Activated CD8-positive, alpha-beta memory T cell treated with anti-CD3 and anti-CD28 coated beads for 4 hours (primary cell): ENCODE results near the gene VWA3B.

Experiments used
- DNase-seq, 2 donors: peaks; one replicate each; pipeline ENCODE4 v3.0.0-alpha.2; 2020; ENCODE audit warnings: low read depth in 2 of 2

VWA3B gene

DNA sequence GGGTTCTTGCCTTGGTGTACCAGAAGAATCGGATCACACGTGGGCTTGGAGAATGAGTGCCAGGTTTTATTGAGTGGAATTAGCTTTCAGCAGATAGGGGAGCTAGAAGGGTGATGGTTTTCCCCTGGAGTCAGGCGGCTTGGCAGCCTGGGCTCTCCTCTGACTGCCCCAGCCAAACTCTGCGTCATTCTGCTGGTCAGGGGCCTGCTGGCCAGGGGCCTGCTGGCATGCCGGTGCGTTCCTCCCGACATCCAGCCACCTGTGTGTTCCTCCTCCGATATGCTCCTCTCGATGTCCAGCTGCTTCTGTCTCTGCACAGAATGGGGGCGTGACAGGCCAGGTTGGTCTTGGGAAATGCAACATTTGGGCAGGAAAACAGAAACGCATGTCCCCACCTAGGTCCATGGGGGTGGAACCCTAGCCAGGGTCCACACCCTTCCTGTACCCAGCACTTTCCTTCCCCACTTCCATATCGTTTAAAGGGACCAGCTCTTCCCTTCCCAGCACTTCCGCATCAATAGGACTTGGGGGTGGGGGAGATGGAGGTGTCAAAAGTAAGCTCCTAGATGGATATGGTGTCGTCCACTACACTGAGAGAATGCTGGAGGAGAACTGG is 85.3 kb downstream of the VWA3B start:
- no peak for DNase-seq

DNA sequence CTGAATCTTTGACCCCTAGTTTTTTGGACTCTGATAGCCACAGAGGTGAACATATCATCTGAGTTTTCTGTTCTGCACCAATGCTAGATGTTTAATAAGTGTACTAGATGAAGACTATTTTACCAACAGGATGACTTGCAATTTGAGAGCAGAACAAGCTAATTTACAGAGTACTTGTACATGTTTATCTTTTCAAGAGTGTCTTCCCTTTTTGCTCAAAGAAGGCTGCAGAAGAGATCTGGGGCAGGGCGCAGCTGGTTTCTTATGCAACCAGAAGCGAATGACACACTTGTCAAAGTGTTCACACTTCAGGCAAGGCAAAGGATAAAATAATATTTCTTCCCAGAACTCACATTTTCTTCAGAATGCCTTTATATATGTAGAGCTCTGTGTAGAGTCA is 86.0 kb downstream of the VWA3B start:
- DNase-seq = no peak

DNA sequence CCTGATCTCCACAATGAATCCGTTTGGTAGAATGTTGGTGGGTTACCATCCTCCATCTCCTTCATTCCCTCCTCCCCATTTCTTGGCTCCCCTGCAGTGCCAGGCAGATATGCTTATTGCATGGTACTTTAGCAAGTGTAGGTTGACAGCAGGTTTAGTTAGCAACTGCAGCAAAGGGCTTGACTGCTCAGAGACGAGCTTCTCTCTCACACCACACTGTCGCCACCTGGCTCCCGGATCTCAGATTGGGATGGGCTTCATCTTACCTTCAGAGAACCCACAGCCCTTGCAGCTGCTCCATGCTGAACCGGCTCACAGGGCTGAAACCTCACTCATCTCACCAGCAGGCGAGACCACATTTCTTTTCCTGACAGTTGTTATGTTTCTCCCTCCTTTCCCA is 88.8 kb downstream of the VWA3B start:
- DNase-seq = no peak

DNA sequence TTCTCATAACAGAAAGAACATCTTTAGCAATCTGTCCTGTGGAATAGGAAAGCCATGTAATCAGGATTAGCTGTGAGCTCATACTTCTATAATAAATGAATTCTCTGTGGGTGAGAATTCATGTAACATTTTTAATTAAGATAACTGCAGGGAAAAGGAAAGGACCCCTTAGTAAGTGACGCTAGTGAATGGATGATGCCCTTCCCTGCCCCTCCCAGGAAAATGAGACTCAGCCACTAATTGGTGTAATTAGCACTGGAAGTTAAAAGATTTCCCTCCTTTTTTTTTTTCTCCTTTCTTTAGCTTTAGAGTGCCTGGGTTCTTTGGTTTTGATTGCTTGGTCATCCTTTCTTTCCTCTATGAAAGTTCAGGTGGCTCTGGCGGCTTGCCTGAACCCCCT is 90.3 kb downstream of the VWA3B start:
- DNase-seq = no peak

DNA sequence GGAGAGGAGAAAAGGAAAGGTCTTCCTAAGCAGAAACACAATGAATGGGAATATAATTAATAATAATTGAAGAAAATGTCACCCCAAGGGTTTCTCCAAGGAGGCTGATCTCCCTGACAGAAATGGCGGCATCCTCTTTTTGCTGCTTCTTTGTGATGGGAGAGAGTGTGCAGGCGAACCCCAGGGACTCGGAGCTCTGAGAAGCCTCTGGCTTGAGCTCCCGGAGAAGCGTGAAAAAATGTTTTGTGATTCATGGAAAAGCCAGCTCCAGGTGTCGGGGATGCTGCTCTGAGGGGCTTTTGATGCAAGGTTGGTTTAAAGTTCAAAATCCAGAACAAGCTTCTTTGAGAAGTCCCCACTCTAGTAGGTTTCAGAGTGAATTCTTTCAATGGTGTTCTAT is 91.0 kb downstream of the VWA3B start:
- no peak for DNase-seq

DNA sequence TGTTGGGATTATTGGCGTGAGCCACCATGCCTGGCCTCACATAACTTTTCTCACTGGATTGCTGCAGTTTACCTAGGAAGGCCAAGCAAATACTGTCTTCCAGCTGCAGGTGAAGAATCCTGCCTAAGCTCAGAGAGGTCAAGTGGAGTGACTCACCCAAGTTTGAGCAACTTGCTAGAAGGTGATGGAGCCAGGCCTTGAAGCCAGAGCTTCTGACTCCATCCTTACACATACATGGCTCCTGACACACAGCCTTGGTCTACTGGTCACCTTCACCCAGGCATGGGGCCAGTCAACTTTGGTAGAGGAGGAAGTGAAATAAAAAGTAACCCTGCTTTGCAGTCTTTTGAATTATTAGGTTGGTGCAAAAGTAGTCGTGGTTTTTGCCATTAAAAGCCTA is 93.5 kb downstream of the VWA3B start:
- DNase-seq = no peak

DNA sequence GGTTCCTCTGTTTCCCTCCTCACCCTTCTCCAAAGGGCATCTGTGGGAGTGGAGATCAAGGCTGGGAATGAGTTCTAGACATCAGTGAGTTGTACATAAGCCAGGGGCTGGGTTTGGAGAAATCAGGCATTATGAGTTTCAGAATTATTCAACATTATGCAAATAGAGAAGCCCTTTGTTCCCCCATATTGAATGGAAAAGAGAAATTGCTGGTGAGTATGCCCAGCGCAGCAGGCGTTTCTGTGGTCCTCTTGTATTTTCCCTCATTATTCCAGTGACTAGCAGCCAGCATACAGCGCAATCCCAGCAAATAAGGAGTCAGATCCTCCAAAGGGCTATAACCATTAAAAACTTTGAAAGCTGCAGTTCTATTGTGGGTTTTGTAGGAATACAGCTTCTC is 94.4 kb downstream of the VWA3B start:
- no peak for DNase-seq

DNA sequence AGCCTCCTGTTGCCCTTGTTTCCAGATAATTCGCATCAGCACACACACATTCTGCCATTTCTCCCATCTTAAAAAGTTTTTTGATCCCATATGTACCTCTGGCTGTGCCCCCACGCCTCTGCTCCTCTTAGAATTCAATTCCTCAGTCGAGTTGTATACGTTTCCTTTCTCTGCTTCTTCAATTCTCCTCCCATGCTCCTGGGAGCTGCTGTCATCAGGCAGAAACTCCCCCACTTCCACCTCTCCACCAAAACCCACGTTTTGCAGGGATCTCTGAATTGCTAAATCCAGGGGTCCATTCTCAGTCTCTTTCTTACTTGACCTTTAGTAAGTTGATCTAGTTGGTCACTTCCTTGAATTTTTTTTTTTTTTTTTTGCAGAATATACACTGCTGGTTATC is 98.8 kb downstream of the VWA3B start:
- no peak for DNase-seq

DNA sequence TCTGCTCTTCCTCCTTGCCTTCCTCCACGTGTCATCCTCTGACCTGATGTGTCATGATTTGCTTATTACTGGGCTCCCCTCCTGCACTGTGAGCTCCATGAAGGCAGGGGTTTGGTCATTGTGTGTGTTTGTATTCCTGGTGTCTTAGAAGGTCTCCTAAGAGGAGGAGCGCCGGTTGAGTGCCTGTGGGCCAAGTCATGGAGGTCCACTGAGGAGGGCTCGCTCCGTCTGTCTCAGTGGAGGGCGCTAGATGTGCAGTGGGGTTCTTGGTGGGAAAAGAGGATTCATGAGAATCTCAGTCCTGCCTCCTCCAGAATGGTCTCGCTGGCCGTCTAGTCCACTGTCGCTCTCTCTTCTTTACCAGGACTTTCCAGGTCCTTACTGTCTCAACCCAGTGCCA is 100.2 kb downstream of the VWA3B start:
- DNase-seq = no peak

DNA sequence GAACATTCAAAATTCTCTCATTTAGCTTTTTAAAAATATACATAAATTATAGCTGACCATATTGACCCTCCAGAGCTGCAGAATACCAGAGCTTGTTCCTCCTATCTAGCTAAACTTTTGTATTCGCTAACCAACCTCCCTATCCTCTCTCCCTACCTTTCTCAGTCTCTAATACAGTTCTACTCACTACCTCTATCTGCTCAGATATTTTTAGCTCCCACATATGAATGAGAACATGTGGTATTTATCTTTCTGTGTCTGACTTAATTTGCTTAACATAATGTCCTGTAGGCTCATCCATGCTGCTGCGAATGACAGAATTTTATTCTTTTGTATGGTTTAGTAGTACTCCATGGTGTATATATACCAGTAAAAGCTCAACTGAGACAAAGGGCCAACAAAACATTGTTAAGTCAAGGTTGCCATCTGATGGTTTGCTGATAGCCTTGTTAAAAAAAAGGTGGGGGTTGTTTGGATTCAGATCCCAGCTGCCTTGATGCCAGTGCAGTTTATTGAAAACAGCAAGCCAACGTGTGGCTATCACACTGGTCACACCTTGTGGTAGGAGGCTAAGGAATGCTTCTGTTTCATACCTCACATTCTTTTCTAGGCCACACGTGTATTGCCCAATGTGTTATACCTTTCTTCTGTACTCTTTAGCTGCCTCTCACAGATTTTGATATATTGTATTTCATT is 101.5 kb downstream of the VWA3B start:
- DNase-seq = no peak

DNA sequence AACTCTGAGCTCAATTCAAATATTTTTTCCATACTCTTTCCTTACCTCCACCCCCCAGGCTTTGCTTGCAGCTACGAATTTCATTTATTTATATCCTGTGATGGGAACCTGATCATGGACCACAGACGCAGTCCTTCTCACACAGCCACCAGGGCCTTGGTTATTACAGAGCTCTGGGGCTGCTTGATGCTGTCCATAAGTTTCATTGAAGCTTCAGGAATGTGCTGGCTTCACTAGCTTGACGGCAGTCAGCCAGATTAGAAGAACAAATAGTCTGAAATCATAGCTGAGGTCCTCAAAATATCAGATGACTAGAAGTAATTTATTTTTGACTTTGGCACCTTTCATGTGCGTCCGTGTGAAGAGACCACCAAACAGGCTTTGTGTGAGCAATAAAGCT is 104.9 kb downstream of the VWA3B start:
- DNase-seq = no peak

DNA sequence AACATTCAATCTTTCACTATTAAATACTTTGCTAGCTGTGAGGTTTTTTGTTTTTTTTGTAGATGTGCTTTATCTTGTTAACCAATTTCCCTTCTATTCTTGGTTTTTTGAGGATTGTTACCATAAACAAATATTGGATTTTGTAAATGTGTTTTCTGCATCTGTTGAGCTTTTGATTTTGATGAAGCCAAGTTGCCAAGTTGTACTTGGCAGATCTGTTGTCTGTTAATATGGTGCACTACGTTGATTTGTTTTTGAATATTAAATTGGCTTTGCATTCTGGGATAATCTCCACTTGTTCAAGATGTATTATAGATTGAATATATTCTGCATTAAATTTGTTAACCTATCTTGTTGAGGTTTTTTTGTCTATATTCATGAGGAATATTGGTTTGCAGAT is 114.6 kb downstream of the VWA3B start:
- DNase-seq = no peak

DNA sequence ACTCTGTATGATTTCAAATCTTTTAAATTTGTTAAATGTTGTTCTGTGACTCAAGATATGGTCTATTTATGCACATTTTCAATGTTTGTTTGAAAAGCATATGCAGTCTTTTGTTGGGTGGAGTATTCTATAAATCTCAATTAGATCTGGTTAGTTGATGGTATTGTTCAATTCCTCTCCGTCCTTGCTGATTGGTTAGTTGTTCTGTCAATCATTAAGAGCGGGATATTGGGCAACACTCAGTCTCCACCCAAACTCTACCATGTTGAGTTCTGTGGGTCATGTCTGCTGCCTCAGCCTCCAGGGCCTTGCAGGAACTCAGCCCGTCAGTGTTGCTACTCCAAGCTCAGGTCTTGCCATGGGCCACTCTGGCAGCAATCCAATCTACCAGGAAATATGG is 118.9 kb downstream of the VWA3B start:
- no peak for DNase-seq

DNA sequence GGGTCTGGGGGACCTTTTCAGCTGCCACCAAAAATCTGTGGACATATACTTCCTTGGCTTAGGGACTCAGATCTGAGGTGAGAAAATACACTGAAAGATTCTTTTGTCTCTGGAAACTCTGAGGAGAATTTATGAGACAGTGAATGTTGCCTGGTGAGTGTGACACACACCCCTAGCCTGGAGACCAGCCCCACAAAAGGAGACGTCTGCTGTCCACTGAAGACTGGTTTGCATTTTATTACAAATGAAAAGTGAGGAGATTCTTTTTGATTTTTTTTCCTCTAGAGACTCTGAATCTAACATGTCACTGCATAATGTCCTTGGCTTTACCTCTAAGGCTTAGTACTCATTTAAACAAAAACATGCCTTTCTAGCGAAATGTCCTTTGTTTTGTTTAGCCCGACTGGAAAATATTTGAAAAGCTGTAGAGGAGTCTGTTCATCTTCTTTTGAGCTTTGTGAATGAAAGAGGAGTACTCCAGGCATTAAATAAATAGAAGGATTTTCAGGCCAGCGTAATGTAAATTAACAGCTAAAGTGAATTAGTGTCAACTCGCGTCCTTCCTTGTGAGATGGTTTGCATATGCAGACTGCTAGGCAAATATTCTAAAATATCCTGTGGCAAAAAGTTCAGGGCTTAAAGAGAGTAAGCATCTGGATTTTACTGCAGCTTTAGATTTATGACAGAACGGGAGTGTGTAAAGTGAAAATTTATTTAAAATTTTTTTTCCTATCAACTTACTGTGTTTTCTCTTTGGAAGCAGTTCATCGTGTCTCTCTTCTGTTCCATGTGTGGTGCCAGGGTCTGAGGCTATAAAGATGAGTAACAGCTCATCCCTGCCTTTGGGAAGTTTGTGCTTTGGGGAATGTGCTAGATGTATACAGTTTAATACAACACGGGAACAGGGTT is 125.4 kb downstream of the VWA3B start:
- no peak for DNase-seq

DNA sequence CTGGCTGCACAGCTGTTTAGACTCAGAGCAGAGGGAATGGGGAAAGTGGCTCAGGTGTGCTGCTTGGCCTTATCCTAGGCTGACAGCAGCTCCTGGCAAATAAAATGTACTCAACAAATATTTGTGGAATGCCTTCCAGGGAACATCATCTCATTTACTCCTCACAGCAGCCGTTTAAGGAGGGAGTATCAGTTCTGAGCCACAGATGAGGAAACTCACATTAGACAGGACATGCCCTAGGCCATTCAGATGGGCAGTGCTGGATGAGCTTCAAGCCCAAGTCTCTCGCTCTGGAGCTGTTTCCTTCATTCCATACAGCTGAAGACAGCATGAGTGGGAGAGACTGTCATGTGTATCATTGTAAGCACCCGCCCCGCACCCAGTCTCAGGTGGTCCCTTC is 129.6 kb downstream of the VWA3B start:
- DNase-seq = no peak

DNA sequence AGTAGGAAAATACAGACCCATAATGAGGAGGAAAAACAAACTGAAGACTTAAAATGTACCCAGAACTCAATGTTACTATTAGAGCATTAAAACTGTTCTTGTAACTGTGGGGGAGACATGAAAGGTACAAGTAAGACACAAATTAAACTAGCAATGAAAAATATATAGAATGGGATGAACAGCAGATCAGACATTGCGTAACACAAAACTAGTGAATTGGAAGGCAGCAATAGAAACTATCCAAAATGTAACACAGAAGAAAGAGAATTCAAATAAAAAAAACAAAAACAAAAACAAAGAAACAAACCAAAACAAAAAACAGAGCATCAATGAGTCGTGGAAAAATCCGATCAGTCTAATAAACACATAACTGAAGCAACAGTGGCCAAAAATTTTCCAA is 132.2 kb downstream of the VWA3B start:
- no peak for DNase-seq

DNA sequence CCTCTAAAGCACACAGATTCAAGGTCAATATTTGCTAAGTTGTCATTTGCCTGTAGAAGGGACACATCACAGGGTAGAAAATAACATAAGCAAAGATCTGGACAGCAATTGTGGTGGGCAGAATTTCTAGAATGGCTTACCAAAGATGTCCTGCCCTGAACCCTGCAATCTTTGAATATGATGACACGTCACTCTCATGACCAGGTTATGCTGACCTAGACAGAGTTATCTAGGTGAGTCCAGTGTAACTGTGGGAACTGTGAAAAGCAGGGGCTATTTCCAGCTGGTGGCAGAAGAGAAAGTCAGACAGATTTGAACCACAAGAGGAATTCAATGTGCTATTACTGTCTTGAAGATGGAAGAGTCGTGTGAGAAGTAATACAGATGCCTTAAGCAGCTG is 147.0 kb downstream of the VWA3B start:
- DNase-seq = no peak

DNA sequence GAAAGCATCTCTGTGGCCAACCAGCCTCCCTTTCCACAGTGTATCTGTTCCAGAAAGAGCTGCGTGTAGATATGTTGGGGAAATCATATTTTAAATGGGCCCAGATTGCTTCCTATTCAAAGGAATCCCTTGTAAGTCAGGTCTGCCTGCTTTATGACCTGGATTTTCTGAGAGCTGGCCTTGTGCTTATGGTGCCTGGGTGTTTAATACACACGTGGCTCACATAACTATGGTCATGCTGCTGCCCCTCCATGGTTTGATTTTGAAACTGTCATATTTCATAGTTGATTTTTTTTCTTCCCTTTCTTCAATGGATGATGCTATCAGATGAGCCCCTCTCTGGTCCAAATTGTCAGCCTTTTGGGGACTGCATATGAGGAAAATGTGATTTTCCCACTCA is 147.8 kb downstream of the VWA3B start:
- DNase-seq = no peak

DNA sequence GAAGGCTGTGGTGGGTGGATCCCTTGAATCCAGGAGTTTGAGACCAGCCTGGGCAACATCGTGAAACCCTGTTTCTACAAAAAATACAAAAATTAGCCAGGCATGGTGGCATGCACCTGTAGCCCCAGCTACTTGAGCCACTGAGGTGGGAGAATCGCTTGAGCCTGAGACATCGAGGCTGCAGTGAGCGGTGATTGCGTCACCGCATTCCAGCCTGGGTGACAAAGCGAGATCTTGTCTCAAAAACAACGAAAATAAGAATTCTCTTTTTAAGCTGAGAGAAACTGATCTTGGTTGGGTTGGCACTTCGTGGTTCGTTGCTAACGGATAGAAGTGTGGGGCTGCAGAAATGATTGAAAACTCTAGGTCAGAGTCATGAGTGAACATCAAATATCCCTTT is 150.0 kb downstream of the VWA3B start:
- DNase-seq = no peak

DNA sequence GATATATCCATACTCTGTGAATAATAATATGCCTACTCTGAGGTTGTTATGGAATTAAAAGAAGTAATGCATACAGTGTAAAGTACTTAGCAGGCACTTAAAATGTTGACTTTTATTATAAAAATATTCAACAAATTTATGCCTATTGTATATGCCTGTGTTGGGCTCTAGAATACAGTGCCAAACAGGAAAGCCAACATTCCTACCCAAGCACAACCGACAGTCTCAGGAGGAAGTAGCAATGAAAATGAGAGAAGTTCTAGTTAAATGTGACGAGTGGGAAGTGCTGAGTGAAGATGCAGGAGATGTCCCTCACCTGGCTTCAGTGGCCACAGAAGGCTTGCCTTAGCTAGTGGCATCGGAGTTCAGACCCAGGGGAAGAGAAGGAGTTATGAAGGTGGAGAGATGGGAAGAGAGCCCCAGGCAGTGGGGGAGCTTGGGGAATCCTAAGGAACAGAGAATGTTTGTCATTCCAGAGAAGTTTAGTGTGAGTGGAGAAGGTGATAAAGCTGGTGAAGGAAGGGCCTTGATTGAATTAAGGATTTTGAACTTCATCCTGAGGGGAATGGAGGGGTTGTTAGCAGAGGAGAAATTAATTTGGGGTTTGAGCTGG is 153.9 kb downstream of the VWA3B start:
- DNase-seq = no peak

DNA sequence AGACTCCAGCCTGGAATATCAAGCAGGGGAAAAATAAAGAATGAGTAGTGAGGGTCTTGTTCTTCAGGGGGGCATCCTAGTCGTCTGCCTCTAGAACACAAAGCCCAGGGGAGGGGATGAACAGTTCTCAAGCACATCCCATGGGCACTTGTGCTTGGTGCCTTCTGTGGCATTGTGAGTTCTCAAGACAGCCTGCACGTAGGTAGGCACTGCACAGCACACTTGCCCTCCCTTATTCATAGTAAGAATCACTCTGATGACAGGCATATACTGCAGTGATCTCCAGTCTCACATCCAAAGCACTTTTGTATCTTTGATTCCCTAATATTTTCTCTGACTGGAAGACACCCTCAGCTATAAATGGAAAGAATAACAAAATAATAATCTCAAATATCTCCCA is 154.6 kb downstream of the VWA3B start:
- DNase-seq = no peak

DNA sequence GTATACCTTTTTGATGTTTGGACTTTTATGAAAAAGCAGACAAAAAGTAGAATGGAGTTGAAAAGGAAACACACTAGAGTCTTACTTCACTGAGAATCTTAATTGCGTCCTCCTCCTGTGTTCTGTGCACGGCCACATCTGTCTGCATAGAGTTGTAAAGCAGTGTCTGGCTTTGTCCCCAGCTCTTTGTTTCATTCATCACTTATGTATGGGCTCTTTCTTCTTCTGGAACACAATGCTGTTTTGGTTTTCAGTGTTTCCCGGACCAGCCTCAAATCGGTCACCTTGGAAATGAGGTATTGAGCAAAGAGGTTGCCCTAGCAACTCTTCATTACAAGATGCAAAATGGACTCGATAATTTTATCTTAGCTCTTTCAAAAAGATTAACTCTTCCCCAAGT is 155.0 kb downstream of the VWA3B start:
- DNase-seq = no peak

DNA sequence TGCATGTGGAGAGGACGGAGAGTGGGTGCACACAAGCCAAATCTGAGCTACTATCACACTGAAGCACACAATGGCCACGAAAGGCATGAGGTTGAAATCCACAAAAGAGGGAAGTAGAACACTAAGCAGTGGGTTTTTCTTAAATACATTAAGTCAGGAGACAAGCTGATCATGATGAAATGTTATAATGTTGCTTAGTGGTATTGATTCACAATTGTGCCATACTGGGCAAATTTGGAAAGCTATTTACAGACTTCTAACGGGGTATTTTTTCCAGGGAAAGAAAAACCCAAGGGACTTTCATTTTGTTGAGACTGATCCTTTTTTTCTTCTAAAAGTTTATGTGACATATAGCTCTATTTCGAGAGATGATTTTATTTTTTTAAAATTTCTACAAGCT is 158.5 kb downstream of the VWA3B start:
- DNase-seq = no peak
